ENCODE data around the gene FBN1. TPM values are rescaled to one million over a fixed set of nuclear protein-coding genes. Genes with fewer than 3 reads are reported as not detected.

The FBN1 gene
- total RNA-seq, 1 experiment from 2014 or later = 5.2 TPM

DNA sequence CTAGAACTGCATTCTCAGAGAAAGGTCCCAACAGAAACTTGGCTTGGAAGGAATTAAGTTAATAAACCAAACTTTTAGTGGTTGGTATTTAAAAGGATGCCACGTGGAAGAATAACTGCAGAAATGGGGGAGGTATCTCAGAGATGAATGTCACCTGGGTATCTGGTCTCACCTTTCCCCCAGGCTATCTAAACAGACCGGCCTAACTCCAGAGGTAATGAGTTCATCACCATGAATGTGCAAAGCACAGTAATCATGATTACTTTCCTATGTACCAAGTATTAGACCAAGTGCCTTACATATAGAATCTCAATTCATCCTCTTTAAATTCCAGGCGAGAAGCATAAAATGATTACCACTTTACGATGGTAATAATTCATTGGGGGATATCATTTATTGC is 80.8 kb downstream of the FBN1 start:
- H3K27me3 Mint-ChIP-seq (ENCODE audit: low read depth) = no peaks in the 10 kb centered on the region
- H3K4me3 Mint-ChIP-seq = no peak overlapping the region
- ATAC-seq (no peak), DNase-seq (ENCODE audit: low spot score) (no peak)
- CTCF ChIA-PET = interaction anchor here (0.6 kb wide), 1 partner anchor 553 kb away, joined by 3 read pairs; no protein-coding TSS in a partner anchor
- peaks cover 2% of the 10 kb centered on the region; the same call in 1 of the 2 replicates for H3K4me1 Mint-ChIP-seq
- H3K36me3 Mint-ChIP-seq = no peaks in the 10 kb centered on the region
- H3K27ac Mint-ChIP-seq = no peak overlapping the region
- H3K9me3 Mint-ChIP-seq = peaks cover 8% of the 10 kb centered on the region; the same call in 1 of the 2 replicates
- TF ChIP-seq, protein P1, sequence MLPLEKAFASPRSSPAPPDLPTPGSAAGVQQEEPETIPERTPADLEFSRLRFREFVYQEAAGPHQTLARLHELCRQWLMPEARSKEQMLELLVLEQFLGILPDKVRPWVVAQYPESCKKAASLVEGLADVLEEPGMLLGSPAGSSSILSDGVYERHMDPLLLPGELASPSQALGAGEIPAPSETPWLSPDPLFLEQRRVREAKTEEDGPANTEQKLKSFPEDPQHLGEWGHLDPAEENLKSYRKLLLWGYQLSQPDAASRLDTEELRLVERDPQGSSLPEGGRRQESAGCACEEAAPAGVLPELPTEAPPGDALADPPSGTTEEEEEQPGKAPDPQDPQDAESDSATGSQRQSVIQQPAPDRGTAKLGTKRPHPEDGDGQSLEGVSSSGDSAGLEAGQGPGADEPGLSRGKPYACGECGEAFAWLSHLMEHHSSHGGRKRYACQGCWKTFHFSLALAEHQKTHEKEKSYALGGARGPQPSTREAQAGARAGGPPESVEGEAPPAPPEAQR (CRISPR knock-in tag; IDR thresholded peaks at IDR 0.05) = no peak
- TF ChIP-seq RORB (CRISPR knock-in tag; IDR thresholded peaks at IDR 0.05) (no peak), NFYB (CRISPR knock-in tag; conservative IDR thresholded peaks at IDR 0.05; ENCODE audit: low read depth) (no peak), HMGA2 (CRISPR knock-in tag; IDR thresholded peaks at IDR 0.05) (no peak)
- POLR2A ChIA-PET = no interaction called here

DNA sequence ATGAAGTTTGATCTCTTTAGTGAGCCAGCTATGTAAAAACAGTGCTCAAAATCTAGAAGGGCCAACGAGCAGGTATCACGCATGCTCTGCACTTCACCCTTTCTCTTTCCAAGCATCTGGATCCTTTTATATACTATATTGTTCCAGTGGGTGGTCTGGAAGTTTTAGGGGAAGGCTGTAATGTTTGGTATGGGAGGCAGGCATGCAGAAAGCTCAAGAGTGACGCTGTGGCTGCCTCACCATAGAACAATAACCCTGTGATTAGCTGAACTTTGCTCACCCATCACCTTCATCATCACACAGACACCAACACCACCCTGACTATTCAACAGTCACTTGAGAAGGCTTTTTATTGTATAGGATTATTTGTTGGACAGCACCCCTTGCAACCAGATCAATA is 81.6 kb downstream of the FBN1 start:
- ATAC-seq (no peak), DNase-seq (ENCODE audit: low spot score) (no peak)
- CTCF ChIA-PET = no interaction called here
- H3K9me3 Mint-ChIP-seq = peaks cover 5% of the 10 kb centered on the region; the same call in 1 of the 2 replicates
- no peaks in the 10 kb centered on the region for H3K36me3 Mint-ChIP-seq
- H3K4me3 Mint-ChIP-seq = no peak overlapping the region
- no peaks in the 10 kb centered on the region for H3K27me3 Mint-ChIP-seq (ENCODE audit: low read depth)
- H3K4me1 Mint-ChIP-seq = peaks cover 8% of the 10 kb centered on the region
- POLR2A ChIA-PET = no interaction called here
- TF ChIP-seq SOX15 (CRISPR knock-in tag; IDR thresholded peaks at IDR 0.05) = no peak
- no peak for TF ChIP-seq ESRRA (CRISPR knock-in tag; IDR thresholded peaks at IDR 0.05; ENCODE audit: borderline replicate concordance)
- TF ChIP-seq OVOL2 (CRISPR knock-in tag; IDR thresholded peaks at IDR 0.05; ENCODE audit: borderline replicate concordance) = no peak
- TF ChIP-seq TP53 (CRISPR knock-in tag; IDR thresholded peaks at IDR 0.05) = no peak
- TF ChIP-seq, protein P2, sequence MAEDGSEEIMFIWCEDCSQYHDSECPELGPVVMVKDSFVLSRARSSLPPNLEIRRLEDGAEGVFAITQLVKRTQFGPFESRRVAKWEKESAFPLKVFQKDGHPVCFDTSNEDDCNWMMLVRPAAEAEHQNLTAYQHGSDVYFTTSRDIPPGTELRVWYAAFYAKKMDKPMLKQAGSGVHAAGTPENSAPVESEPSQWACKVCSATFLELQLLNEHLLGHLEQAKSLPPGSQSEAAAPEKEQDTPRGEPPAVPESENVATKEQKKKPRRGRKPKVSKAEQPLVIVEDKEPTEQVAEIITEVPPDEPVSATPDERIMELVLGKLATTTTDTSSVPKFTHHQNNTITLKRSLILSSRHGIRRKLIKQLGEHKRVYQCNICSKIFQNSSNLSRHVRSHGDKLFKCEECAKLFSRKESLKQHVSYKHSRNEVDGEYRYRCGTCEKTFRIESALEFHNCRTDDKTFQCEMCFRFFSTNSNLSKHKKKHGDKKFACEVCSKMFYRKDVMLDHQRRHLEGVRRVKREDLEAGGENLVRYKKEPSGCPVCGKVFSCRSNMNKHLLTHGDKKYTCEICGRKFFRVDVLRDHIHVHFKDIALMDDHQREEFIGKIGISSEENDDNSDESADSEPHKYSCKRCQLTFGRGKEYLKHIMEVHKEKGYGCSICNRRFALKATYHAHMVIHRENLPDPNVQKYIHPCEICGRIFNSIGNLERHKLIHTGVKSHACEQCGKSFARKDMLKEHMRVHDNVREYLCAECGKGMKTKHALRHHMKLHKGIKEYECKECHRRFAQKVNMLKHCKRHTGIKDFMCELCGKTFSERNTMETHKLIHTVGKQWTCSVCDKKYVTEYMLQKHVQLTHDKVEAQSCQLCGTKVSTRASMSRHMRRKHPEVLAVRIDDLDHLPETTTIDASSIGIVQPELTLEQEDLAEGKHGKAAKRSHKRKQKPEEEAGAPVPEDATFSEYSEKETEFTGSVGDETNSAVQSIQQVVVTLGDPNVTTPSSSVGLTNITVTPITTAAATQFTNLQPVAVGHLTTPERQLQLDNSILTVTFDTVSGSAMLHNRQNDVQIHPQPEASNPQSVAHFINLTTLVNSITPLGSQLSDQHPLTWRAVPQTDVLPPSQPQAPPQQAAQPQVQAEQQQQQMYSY (CRISPR knock-in tag; IDR thresholded peaks at IDR 0.05) = no peak
- TF ChIP-seq, protein P3, sequence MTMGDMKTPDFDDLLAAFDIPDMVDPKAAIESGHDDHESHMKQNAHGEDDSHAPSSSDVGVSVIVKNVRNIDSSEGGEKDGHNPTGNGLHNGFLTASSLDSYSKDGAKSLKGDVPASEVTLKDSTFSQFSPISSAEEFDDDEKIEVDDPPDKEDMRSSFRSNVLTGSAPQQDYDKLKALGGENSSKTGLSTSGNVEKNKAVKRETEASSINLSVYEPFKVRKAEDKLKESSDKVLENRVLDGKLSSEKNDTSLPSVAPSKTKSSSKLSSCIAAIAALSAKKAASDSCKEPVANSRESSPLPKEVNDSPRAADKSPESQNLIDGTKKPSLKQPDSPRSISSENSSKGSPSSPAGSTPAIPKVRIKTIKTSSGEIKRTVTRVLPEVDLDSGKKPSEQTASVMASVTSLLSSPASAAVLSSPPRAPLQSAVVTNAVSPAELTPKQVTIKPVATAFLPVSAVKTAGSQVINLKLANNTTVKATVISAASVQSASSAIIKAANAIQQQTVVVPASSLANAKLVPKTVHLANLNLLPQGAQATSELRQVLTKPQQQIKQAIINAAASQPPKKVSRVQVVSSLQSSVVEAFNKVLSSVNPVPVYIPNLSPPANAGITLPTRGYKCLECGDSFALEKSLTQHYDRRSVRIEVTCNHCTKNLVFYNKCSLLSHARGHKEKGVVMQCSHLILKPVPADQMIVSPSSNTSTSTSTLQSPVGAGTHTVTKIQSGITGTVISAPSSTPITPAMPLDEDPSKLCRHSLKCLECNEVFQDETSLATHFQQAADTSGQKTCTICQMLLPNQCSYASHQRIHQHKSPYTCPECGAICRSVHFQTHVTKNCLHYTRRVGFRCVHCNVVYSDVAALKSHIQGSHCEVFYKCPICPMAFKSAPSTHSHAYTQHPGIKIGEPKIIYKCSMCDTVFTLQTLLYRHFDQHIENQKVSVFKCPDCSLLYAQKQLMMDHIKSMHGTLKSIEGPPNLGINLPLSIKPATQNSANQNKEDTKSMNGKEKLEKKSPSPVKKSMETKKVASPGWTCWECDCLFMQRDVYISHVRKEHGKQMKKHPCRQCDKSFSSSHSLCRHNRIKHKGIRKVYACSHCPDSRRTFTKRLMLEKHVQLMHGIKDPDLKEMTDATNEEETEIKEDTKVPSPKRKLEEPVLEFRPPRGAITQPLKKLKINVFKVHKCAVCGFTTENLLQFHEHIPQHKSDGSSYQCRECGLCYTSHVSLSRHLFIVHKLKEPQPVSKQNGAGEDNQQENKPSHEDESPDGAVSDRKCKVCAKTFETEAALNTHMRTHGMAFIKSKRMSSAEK (CRISPR knock-in tag; IDR thresholded peaks at IDR 0.05; ENCODE audit: borderline replicate concordance) = no peak
- no peak for TF ChIP-seq SMAD3 (CRISPR knock-in tag; IDR thresholded peaks at IDR 0.05; ENCODE audit: borderline replicate concordance)
- TF ChIP-seq, protein P4, sequence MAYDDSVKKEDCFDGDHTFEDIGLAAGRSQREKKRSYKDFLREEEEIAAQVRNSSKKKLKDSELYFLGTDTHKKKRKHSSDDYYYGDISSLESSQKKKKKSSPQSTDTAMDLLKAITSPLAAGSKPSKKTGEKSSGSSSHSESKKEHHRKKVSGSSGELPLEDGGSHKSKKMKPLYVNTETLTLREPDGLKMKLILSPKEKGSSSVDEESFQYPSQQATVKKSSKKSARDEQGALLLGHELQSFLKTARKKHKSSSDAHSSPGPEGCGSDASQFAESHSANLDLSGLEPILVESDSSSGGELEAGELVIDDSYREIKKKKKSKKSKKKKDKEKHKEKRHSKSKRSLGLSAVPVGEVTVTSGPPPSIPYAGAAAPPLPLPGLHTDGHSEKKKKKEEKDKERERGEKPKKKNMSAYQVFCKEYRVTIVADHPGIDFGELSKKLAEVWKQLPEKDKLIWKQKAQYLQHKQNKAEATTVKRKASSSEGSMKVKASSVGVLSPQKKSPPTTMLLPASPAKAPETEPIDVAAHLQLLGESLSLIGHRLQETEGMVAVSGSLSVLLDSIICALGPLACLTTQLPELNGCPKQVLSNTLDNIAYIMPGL (CRISPR knock-in tag; IDR thresholded peaks at IDR 0.05) = no peak
- TF ChIP-seq, protein P5, sequence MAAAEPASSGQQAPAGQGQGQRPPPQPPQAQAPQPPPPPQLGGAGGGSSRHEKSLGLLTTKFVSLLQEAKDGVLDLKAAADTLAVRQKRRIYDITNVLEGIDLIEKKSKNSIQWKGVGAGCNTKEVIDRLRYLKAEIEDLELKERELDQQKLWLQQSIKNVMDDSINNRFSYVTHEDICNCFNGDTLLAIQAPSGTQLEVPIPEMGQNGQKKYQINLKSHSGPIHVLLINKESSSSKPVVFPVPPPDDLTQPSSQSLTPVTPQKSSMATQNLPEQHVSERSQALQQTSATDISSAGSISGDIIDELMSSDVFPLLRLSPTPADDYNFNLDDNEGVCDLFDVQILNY (CRISPR knock-in tag; IDR thresholded peaks at IDR 0.05) = no peak
- H3K27ac Mint-ChIP-seq = no peak overlapping the region

All from WTC11 (cell line).